Measurements from ENCODE around the gene XRCC1. TPM values are rescaled to one million over a fixed set of nuclear protein-coding genes. Genes with fewer than 3 reads are reported as not detected.

The XRCC1 gene
- total RNA-seq, 2 experiments from 2014 or later: 25.1 to 26.2 TPM

- no peak for TF ChIP-seq CTCF (IDR thresholded peaks at IDR 0.05)
- CTCF ChIA-PET: interaction anchor here (1.1 to 6.0 kb wide), 2 partner anchors 18 to 34 kb away, joined by 3 to 31 read pairs; partner anchors contain the start of genes IRGQ and ZNF576
- ATAC-seq (ENCODE audit: poor library complexity): no peak
These were observed 14.0 kb downstream of the XRCC1 start for GRCh38 chr19:43561139-43561970.

GRCh38 chr19:43560687-43561086, 14.6 kb downstream of the XRCC1 start:
- peak overlapping the region in 1 of 2 donors; percentile 27 for H3K27ac ChIP-seq (ENCODE audit: low read depth in 1 of 2, low read length in 2 of 2)
- ChIA-PET POLR2A (interaction anchor here (2.8 to 6.4 kb wide), 2 partner anchors 27 to 35 kb away, joined by 17 to 40 read pairs; partner anchors contain the start of genes IRGQ, ZNF575 and ZNF576), CTCF (interaction anchor here (1.1 to 6.0 kb wide), 2 partner anchors 17 to 34 kb away, joined by 3 to 31 read pairs; partner anchors contain the start of genes IRGQ and ZNF576)
- H3K27me3 Mint-ChIP-seq: no peaks in the 10 kb centered on the region
- no peak overlapping the region for H3K4me3 ChIP-seq (ENCODE audit: low read length)
- DNase-seq (peak in 4 of 14 experiments; percentile 15 to 41 (median 28)), ATAC-seq (ENCODE audit: poor library complexity) (no peak)
- H3K36me3 Mint-ChIP-seq (ENCODE audit: low read depth): peaks cover 50% of the 10 kb centered on the region
- H3K27me3 ChIP-seq (ENCODE audit: control insufficient read depth in 1 of 2, insufficient read depth in 2 of 2, low read length in 2 of 2): no peaks in the 10 kb centered on the region
- H3K9me3 ChIP-seq (ENCODE audit: control insufficient read depth in 1 of 2, insufficient read depth in 1 of 2, low read length in 2 of 2): no peaks in the 10 kb centered on the region
- peaks cover 50% of the 10 kb centered on the region for H3K4me1 ChIP-seq (ENCODE audit: insufficient read depth, low read length)
- peaks cover 25% of the 10 kb centered on the region for H3K36me3 ChIP-seq (ENCODE audit: insufficient read depth, low read length)
- peak overlapping the region; percentile 37 for H3K4me3 Mint-ChIP-seq
- no peaks in the 10 kb centered on the region for H3K9me3 Mint-ChIP-seq
- peaks cover 57% of the 10 kb centered on the region for H3K4me1 Mint-ChIP-seq (ENCODE audit: low read depth)
- peak overlapping the region; percentile 96 for H3K27ac Mint-ChIP-seq
- no peak for TF ChIP-seq CTCF (IDR thresholded peaks at IDR 0.05)
- intact Hi-C loops (cut with DNase I, micrococcal nuclease): loop anchor here in 1 of 2 experiments (5.0 kb wide), 1 partner anchor 33 kb away; the partner anchor contains the start of gene ETHE1

More at GRCh38 chr19:43561139-43561970, 14.0 kb downstream of the XRCC1 start:
- Mint-ChIP-seq H3K4me3 (peak overlapping the region; percentile 85), H3K27ac (peak overlapping the region; percentile 96), H3K36me3 (ENCODE audit: low read depth) (peaks cover 45% of the 10 kb centered on the region), H3K27me3 (no peaks in the 10 kb centered on the region), H3K9me3 (no peaks in the 10 kb centered on the region), H3K4me1 (ENCODE audit: low read depth) (peaks cover 57% of the 10 kb centered on the region)
- POLR2A ChIA-PET: interaction anchor here (1.8 to 6.4 kb wide), 3 partner anchors 27 to 79 kb away, joined by 4 to 40 read pairs (median 17); partner anchors contain the start of genes CADM4, IRGQ, ZNF575 and ZNF576
- H3K27ac ChIP-seq (ENCODE audit: low read depth in 1 of 2, low read length in 2 of 2): peak overlapping the region; percentile 82 to 93
- intact Hi-C loops (cut with DNase I, micrococcal nuclease): loop anchor here in 1 of 2 experiments (5.0 kb wide), 1 partner anchor 34 kb away; the partner anchor contains the start of gene ETHE1
- no peak for DNase-seq
- peak overlapping the region; percentile 47 for H3K4me3 ChIP-seq (ENCODE audit: low read length)
- H3K36me3 ChIP-seq (ENCODE audit: insufficient read depth, low read length): peaks cover 18% of the 10 kb centered on the region
- no peaks in the 10 kb centered on the region for H3K27me3 ChIP-seq (ENCODE audit: control insufficient read depth in 1 of 2, insufficient read depth in 2 of 2, low read length in 2 of 2)
- no peaks in the 10 kb centered on the region for H3K9me3 ChIP-seq (ENCODE audit: control insufficient read depth in 1 of 2, insufficient read depth in 1 of 2, low read length in 2 of 2)
- H3K4me1 ChIP-seq (ENCODE audit: insufficient read depth, low read length): peaks cover 50% of the 10 kb centered on the region

- H3K9me3 ChIP-seq (ENCODE audit: control insufficient read depth in 1 of 2, insufficient read depth in 1 of 2, low read length in 2 of 2): no peaks in the 10 kb centered on the region
- TF ChIP-seq CTCF (IDR thresholded peaks at IDR 0.05): peak; percentile 82
- peak overlapping the region; percentile 8 for H3K4me3 Mint-ChIP-seq
- H3K36me3 Mint-ChIP-seq (ENCODE audit: low read depth): peaks cover 76% of the 10 kb centered on the region
- no peaks in the 10 kb centered on the region for H3K27me3 ChIP-seq (ENCODE audit: control insufficient read depth in 1 of 2, insufficient read depth in 2 of 2, low read length in 2 of 2)
- POLR2A ChIA-PET: interaction anchor here (0.6 to 3.0 kb wide), 10 partner anchors 8 to 116 kb away, joined by 3 to 52 read pairs (median 4); partner anchors contain the start of genes IRGQ, PHLDB3, ZNF575 and ZNF576
- peak overlapping the region; percentile 15 for H3K27ac Mint-ChIP-seq
- H3K27ac ChIP-seq (ENCODE audit: low read depth in 1 of 2, low read length in 2 of 2): no peak overlapping the region
- H3K4me1 Mint-ChIP-seq (ENCODE audit: low read depth): peaks cover 13% of the 10 kb centered on the region
- no peaks in the 10 kb centered on the region for H3K27me3 Mint-ChIP-seq
- peaks cover 7% of the 10 kb centered on the region for H3K4me1 ChIP-seq (ENCODE audit: insufficient read depth, low read length)
- CTCF ChIA-PET: interaction anchor here (0.6 to 4.5 kb wide), 23 partner anchors 9 to 190 kb away, joined by 3 to 122 read pairs (median 4); partner anchors contain the start of genes IRGQ, PHLDB3, PINLYP and XRCC1
- DNase-seq: peak; percentile 76 to 91 (median 82)
- intact Hi-C loops (cut with DNase I, micrococcal nuclease): loop anchor here (1.0 to 10.0 kb wide), 4 partner anchors 20 to 230 kb away; partner anchors contain the start of genes KCNN4 (in 1 of the 2), PINLYP (in 1 of the 2) and XRCC1 (in 1 of the 2)
- H3K36me3 ChIP-seq (ENCODE audit: insufficient read depth, low read length): peaks cover 59% of the 10 kb centered on the region
- no peaks in the 10 kb centered on the region for H3K9me3 Mint-ChIP-seq
- peak; percentile 100 for ATAC-seq (ENCODE audit: poor library complexity)
- no peak overlapping the region for H3K4me3 ChIP-seq (ENCODE audit: low read length)
These were observed 20.0 kb downstream of the XRCC1 start for GRCh38 chr19:43555185-43555770.

Data from CD4-positive, alpha-beta T cell (primary cell).